A673 (cell line): ENCODE data around the gene MRE11. TPM values are rescaled to one million over a fixed set of nuclear protein-coding genes. Genes with fewer than 3 reads are reported as not detected.

ENCODE experiments used
- BruUV-seq: library from RNA; stranded (reverse); fragments of 400-500 nt; replicated peaks from 2 replicates; lab custom pipeline; 2021; lab: Mats Ljungman, UMichigan
- CTCF ChIA-PET: fragments of 300-600 bp; sonication (Branson Sonifier 250); formaldehyde crosslinking; loops from one replicate; lab custom pipeline; 2022; ENCODE audit warnings: antibody characterized with exemption; lab: Charles Lee
- POLR2A ChIA-PET: fragments of 300-600 bp; sonication (Branson Sonifier 250); formaldehyde crosslinking; loops from one replicate; lab custom pipeline; 2022; ENCODE audit warnings: antibody characterized with exemption; ENCODE audit not compliant: low non-redundant PET; lab: Charles Lee
- DNase-seq: peaks from one replicate; pipeline ENCODE4 v3.0.0-alpha.2; 2015; ENCODE audit warnings: low spot score
- H3K27ac ChIP-seq: fragments of 200-600 bp; sonication (generic); 2 replicates; pipeline ENCODE4 v1.5.1; 2016; ENCODE audit warnings: mixed run types, low read depth, mild to moderate bottlenecking, mixed read lengths, antibody characterized with exemption, low read length; ENCODE audit not compliant: poor library complexity, severe bottlenecking
- H3K27me3 ChIP-seq: fragments of 200-600 bp; sonication (generic); replicated peaks from 2 replicates; pipeline ENCODE4 v1.6.1; 2017; ENCODE audit warnings: mixed run types, low read depth, mild to moderate bottlenecking, mixed read lengths, antibody characterized with exemption, low read length; ENCODE audit not compliant: insufficient read depth, poor library complexity
- H3K36me3 ChIP-seq: fragments of 200-600 bp; sonication (generic); 2 replicates; pipeline ENCODE4 v1.6.1; 2016; ENCODE audit warnings: mixed run types, mild to moderate bottlenecking, mixed read lengths, antibody characterized with exemption, low read length; ENCODE audit not compliant: insufficient read depth, poor library complexity, severe bottlenecking
- H3K4me1 ChIP-seq: fragments of 200-600 bp; sonication (generic); 2 replicates; pipeline ENCODE4 v1.6.1; 2017; ENCODE audit warnings: mixed run types, mild to moderate bottlenecking, mixed read lengths, antibody characterized with exemption, low read length; ENCODE audit not compliant: insufficient read depth, poor library complexity, severe bottlenecking
- H3K4me3 ChIP-seq: fragments of 200-600 bp; sonication (generic); 2 replicates; pipeline ENCODE4 v1.5.1; 2016; ENCODE audit warnings: low read depth, mixed run types, mild to moderate bottlenecking, mixed read lengths, low read length; ENCODE audit not compliant: poor library complexity, severe bottlenecking
- H3K9me3 ChIP-seq: fragments of 200-600 bp; sonication (generic); 2 replicates; pipeline ENCODE4 v1.6.1; 2016; ENCODE audit warnings: mixed run types, low read depth, mild to moderate bottlenecking, mixed read lengths, antibody characterized with exemption, low read length; ENCODE audit not compliant: poor library complexity, severe bottlenecking
- EZH2 ChIP-seq: fragments of 200-600 bp; sonication (generic); IDR thresholded peaks from 2 replicates; pipeline ENCODE4 v1.6.1; 2017; ENCODE audit warnings: borderline replicate concordance, low read depth, mild to moderate bottlenecking, mixed read lengths, antibody characterized with exemption, low read length; ENCODE audit not compliant: poor library complexity, severe bottlenecking
- intact Hi-C: fragments of 100-400 bp; cut with micrococcal nuclease; formaldehyde crosslinking; loops from one replicate; pipeline ENCODE4 v1.10.0; 2022; ENCODE audit not compliant: unreplicated experiment
- total RNA-seq: library from RNA; stranded (reverse); gene quantifications from 2 replicates; pipeline ENCODE4 v1.2.3, GENCODE V29; 2021
- TF ChIP-seq, protein P1 (sequence below): fragments of 300-800, 200-600 bp; sonication (generic); conservative IDR thresholded peaks from 2 replicates; pipeline ENCODE4 v1.5.1; 2017; ENCODE audit warnings: low read depth, mild to moderate bottlenecking, antibody characterized with exemption, low read length, moderate library complexity, mixed read lengths

MRE11 gene
- total RNA-seq, 1 experiment from 2014 or later, result 44.7 TPM

DNA sequence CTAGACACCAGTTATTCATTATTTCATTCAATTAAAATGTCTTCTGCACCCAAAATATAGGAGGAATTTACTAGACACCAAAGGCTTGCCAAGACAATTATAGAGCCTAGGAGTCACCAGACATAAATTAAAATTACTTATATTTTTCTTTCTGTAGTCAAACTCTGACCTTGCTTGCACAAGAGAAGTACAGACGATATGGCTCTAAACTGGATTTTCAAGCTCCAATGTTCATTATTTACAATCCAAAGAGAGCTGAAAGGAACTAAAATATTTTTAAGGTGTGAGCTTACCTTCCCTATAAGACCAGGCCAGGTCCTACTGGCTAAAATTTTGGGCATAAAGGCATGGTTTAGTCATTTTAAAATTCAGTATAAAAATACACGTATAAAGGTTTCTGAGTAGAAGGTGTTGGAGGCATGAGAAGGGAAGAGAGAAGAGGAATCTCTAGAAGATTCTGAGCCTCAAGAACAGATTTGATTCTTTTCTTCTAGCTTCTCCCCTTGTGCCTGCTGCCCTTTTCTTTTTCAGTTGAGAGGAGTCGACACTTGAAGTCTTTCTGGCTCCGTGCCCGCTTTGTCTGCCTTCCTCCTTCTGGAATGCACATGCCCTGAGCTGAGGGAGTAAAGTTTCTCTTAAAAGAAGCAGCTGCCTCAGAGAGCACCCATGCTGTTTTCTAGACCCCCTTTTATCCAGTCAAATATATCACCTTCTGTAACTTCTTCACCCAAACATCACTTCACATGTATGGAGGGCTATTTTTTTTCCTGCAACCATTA, 32.1 kb upstream of the MRE11 start:
- ChIA-PET POLR2A (interaction anchor here (0.5 to 0.6 kb wide), 2 partner anchors 15 to 681 kb away, joined by 3 to 4 read pairs; no protein-coding TSS in a partner anchor), CTCF (no interaction called here)
- Histone ChIP-seq H3K4me1 (no peaks in the 10 kb centered on the region), H3K4me3 (no peak overlapping the region), H3K36me3 (no peaks in the 10 kb centered on the region), H3K9me3 (no peaks in the 10 kb centered on the region), H3K27me3 (no peaks in the 10 kb centered on the region), H3K27ac (no peak overlapping the region)
- TF ChIP-seq EZH2, result no peak
- TF ChIP-seq, protein P1, sequence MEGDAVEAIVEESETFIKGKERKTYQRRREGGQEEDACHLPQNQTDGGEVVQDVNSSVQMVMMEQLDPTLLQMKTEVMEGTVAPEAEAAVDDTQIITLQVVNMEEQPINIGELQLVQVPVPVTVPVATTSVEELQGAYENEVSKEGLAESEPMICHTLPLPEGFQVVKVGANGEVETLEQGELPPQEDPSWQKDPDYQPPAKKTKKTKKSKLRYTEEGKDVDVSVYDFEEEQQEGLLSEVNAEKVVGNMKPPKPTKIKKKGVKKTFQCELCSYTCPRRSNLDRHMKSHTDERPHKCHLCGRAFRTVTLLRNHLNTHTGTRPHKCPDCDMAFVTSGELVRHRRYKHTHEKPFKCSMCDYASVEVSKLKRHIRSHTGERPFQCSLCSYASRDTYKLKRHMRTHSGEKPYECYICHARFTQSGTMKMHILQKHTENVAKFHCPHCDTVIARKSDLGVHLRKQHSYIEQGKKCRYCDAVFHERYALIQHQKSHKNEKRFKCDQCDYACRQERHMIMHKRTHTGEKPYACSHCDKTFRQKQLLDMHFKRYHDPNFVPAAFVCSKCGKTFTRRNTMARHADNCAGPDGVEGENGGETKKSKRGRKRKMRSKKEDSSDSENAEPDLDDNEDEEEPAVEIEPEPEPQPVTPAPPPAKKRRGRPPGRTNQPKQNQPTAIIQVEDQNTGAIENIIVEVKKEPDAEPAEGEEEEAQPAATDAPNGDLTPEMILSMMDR, result no peak
- intact Hi-C loops, result no loop called here
- BruUV-seq, result no TSS peak
- DNase-seq, result peak; percentile 82

- CTCF ChIA-PET, result no interaction called here
- H3K4me3 ChIP-seq, result no peak overlapping the region
- no peak for DNase-seq
- no peak overlapping the region for H3K27ac ChIP-seq
- POLR2A ChIA-PET, result no interaction called here
- intact Hi-C loops, result no loop called here
- H3K27me3 ChIP-seq, result no peaks in the 10 kb centered on the region
- no TSS peak for BruUV-seq
- H3K4me1 ChIP-seq, result no peaks in the 10 kb centered on the region
- TF ChIP-seq, protein P1, result no peak
- TF ChIP-seq EZH2, result no peak
- no peaks in the 10 kb centered on the region for H3K9me3 ChIP-seq
- no peaks in the 10 kb centered on the region for H3K36me3 ChIP-seq
Observed at GRCh38 chr11:94524341-94524740, 30.7 kb upstream of the MRE11 start.

- intact Hi-C loops, result loop anchor here (2.0 kb wide), 1 partner anchor 75 kb away; no protein-coding TSS in a partner anchor
- H3K4me1 ChIP-seq, result no peaks in the 10 kb centered on the region
- no TSS peak for BruUV-seq
- H3K27me3 ChIP-seq, result no peaks in the 10 kb centered on the region
- DNase-seq, result peak; percentile 52
- ChIA-PET CTCF (interaction anchor here (0.8 kb wide), 1 partner anchor 59 kb away, joined by 8 read pairs; no protein-coding TSS in a partner anchor), POLR2A (interaction anchor here (0.6 kb wide), 1 partner anchor 182 kb away, joined by 15 read pairs; no protein-coding TSS in a partner anchor)
- no peaks in the 10 kb centered on the region for H3K36me3 ChIP-seq
- no peaks in the 10 kb centered on the region for H3K9me3 ChIP-seq
- no peak overlapping the region for H3K4me3 ChIP-seq
- TF ChIP-seq, protein P1, result peak; percentile 70
- no peak for TF ChIP-seq EZH2
- H3K27ac ChIP-seq, result no peak overlapping the region
Observed at GRCh38 chr11:94521684-94522083, 28.0 kb upstream of the MRE11 start.
